HG03342 (cell line): ENCODE data around the gene CCDC85C.

Experiments used
- ATAC-seq: cut with Tn5 transposase; IDR thresholded peaks from one replicate; pipeline ENCODE4 v1.9.1; 2021; ENCODE audit warnings: mild to moderate bottlenecking, moderate library complexity; ENCODE audit not compliant: unreplicated experiment

Gene CCDC85C

DNA sequence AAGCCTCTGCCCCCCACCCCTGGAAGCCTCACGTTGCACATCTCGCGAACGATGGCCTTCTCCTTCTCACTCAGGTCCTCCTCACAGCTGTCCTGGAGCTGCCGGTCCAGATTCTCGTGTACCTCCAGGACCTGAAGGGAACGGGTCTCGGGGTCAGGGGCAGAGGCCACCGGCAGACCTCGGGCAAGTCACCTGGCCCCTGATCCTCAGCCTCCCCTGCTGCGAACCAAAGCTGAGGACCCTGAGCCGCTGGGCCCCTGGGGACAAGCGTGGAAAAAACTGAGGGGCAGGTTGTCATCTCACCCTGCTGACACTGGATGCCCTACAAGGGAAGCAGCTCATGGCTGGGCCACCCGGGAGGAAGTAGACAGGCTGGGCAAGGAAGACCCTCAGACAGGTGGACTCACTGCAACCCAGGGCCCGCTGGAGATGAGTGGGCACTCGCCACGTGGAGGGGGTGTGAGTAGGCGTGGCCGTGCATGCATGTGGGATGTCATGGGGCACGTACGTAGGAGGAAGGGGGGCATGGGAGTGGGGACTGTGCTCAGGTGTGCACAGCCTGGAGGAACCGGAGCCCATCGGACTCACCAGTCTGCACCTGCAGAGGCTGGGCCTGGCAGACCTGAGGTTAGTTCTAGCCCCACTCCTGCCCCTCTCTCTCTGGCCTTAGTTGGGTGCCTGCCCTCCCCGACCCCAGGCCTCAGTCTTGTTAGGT is 87.7 kb downstream of the CCDC85C start:
- ATAC-seq: no peak

DNA sequence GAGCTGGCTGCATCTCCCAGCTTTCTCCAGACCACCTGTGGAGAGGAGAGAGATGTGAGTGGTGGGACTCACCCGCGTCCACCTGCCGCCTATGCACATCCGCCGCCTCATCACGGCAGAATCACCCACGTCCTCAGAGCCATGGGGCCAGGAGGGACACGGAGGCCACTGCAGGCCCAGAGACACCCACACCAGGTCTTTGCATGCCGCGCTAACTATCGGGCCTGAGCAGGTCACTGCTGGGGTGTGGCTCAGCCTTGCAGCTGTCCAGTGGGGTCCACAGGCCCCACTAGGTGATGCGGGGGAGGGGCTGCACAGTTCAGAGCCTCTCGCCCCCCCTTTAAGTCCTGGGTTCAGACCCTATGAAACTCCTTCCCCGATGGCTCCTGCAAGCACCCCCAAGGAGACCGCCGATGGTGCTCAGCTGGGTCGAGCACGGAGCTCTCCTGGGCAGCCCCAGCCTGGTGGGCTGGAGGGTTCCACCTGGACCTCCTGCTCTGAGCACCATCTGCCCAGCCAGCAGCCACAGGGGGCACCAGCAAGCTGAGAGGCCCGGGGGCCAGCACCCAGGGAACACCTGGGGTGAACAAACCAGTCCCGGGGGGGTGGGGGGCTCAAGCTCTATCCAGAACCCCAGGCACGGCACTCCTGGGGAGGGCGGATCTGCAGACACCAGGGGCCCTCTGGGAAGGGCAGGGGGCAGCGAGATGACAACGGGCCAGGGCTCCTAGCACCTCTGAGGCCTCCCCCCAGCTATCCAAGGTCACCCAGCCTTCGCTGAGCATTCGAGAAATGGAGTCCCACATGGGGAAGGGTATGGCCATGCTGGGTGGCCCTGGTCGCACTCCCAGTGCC is 88.5 kb downstream of the CCDC85C start:
- no peak for ATAC-seq

DNA sequence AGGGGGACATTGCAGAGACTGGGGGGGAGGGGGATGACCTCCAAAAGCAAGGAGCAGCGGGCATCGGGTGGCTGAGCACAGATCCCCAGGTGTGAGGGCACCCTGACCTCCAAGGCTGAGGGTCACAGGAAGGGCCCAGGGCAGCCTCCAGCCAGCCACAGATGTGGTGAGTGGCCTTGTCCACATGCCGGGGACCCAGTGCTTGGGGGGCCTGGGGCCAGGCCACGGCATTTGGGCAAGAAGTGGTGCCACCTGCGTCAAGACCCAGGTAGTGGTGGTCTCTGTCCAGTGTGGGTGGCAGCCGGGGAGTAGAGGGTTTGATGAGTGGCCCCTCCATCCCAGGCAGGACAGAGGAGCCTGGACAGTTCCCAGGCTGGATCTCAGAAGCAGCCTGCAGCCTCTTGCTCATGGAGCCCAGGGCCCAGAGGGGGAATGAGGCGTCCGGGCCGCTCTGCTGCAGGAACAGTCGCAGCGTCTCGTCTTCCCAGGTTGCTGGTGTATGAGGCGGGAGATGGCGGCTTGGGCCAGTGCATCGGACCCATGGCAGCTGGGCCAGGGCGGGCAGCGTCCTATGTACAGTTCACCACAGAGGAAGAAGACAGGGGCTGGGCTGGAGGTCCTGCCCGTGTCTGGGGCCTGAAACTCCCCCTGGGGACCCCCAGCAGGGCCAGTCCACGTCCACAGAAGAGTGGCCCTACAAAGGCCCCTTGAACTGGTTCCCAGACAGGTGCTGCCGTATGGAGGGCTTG is 89.3 kb downstream of the CCDC85C start:
- ATAC-seq: no peak

DNA sequence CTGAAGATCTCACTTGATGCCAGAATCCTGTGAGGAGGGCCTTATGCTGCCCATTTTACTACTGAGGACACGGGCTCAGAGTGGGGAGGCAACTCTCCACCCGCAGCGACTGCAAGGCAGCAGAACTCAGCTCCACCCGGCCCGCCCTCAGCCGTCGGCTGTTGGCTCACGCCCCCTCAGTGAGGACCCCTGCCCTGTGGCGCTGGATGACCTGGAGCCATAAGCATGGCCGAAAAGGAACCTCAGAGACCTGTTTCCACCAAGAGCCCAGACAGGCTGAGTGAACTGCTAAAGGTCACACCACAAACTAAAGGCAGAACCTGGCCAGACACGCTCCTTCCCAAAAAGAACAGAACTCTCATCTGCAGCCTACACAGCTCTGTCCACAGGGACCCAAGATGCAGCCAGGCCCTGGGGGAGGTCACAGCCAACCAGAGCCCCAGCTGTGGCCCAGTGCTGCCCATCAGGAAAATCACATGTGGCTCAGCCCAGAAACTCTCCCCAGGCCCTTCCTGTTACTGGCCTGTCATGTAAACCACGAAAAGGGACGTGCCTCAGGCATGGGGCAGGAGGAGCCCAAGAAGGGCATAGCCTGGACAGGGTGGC is 90.0 kb downstream of the CCDC85C start:
- no peak for ATAC-seq

DNA sequence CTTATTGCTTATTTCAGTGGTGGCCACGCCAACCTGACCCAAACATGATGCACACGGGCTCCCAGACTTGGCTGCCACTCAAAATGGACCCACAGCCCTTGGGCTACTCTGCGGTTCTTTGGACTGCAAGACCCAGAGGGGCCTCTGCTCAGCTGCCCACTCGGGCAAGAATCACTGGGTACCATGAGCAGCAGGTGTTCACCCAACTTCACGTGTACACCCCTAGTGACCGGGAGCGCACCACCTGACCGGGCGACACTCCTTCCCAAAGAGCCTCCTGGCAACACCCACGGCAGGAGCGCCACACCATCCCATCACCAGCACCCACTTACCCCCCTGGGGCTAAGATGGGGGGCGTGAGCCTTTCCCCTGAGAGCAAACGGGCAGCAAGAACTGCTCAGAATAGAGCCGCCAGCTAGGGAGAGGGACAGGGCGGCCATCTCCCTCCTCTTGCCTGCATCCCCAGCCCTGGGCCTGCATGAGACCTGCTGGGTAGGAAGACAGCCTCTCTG is 90.8 kb downstream of the CCDC85C start:
- ATAC-seq: no peak

GRCh38 chr14:99512571-99513182 is 91.3 kb downstream of the CCDC85C start:
- no peak for ATAC-seq

- no peak for ATAC-seq
Observed at GRCh38 chr14:99512110-99512449, 91.9 kb downstream of the CCDC85C start.

GRCh38 chr14:99511421-99512109 is 92.4 kb downstream of the CCDC85C start:
- no peak for ATAC-seq

GRCh38 chr14:99510556-99511139 is 93.4 kb downstream of the CCDC85C start:
- ATAC-seq: no peak

DNA sequence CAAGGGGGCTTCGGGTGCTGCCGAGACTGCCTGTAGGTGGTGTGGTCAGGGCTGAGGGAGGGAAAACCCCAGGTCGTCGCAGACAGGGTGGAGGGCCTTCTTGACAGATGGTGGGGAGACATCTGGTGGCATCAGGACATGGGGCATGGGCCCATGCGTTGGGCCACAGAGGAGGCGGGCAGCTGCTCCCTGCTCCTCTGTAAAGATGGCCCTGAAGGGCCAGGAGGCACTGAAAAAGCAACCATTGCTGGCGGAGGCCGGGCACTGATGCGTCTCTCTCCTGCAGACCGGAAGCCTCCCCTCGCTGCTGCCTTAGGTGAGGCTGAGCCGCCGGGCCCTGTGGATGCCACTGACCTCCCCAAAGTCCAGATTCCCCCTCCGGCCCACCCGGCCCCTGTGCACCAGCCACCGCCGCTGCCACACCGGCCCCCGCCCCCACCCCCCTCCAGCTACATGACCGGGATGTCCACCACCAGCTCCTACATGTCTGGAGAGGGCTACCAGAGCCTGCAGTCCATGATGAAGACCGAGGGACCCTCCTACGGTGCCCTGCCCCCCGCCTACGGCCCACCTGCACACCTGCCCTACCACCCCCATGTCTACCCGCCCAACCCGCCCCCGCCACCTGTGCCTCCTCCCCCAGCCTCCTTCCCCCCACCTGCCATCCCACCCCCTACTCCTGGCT is 94.0 kb downstream of the CCDC85C start:
- ATAC-seq: no peak

GRCh38 chr14:99508896-99509629 is 94.9 kb downstream of the CCDC85C start:
- ATAC-seq: no peak

- ATAC-seq: no peak
Observed at GRCh38 chr14:99507860-99508640, 96.0 kb downstream of the CCDC85C start.

DNA sequence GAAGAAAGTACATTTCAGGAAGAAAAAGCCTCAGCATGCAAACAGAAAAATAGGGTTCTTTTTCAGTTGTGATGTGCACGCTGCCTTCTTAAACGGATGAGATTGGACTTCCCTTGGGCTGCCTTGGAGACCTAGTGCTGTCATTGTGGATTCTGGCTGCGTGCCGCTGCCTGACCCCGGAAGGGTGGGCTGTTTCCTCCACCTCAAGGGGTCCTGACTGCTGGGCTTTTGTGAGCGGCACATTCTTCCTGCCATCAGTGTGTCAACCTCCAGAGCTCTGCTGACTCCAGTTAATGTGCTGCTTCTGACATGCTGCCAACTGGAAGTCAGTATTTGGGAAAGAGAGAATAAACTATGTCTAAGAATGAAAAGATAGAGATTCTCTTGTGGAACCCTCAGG is 97.7 kb downstream of the CCDC85C start:
- ATAC-seq: no peak

GRCh38 chr14:99505089-99505488 is 98.9 kb downstream of the CCDC85C start:
- ATAC-seq: no peak

- ATAC-seq: no peak
Observed at GRCh38 chr14:99503848-99504453, 100.1 kb downstream of the CCDC85C start.

GRCh38 chr14:99502989-99503421 is 101.0 kb downstream of the CCDC85C start:
- no peak for ATAC-seq

DNA sequence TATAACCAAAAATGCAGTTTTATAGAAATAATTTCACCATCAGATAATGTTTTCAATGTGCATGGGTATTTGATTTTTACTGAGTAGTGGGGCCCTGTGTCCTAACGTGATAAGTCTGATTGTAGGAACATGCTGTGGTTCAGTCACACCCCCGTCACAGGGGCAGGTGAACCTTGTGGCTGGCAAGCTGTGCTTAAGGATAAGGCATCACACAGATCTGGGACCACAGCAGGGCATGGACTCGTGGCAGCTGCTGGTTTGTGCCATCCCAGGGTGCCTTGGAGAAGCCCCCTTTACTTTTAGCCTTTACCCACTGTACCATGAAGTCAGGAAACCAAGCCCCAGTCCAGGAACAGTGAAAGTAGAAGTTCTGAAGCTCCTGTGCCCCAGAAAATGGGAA is 106.1 kb downstream of the CCDC85C start:
- no peak for ATAC-seq
